H9 (cell line): ENCODE results near the gene MYO15A. TPM values are rescaled to one million over a fixed set of nuclear protein-coding genes. Genes with fewer than 3 reads are reported as not detected.

Source experiments
- DNase-seq: peaks from one replicate; pipeline ENCODE4 v3.0.0-alpha.2; 2017
- H2AFZ ChIP-seq: one replicate; pipeline ENCODE4 v1.6.1; 2013; ENCODE audit warnings: mild to moderate bottlenecking, low read length, control low read depth, moderate library complexity
- H2AK5ac ChIP-seq: 2 replicates; pipeline ENCODE4 v1.6.1; 2013; ENCODE audit warnings: low read length, control low read depth, mixed read lengths; ENCODE audit not compliant: insufficient read length
- H2BK120ac ChIP-seq: one replicate; pipeline ENCODE4 v1.6.1; 2013; ENCODE audit warnings: low read depth, mild to moderate bottlenecking, low read length, control low read depth, inconsistent platforms; ENCODE audit not compliant: poor library complexity, severe bottlenecking
- H2BK12ac ChIP-seq: 2 replicates; pipeline ENCODE4 v1.6.1; 2013; ENCODE audit warnings: low read length, control low read depth, mixed read lengths, low read depth; ENCODE audit not compliant: insufficient read length
- H2BK15ac ChIP-seq: 2 replicates; pipeline ENCODE4 v1.6.1; 2013; ENCODE audit warnings: low read depth, low read length, control low read depth
- H2BK20ac ChIP-seq: one replicate; pipeline ENCODE4 v1.6.1; 2013; ENCODE audit warnings: low read depth, mild to moderate bottlenecking, low read length, control low read depth, inconsistent platforms; ENCODE audit not compliant: poor library complexity, severe bottlenecking
- H2BK5ac ChIP-seq: 2 replicates; pipeline ENCODE4 v1.6.1; 2013; ENCODE audit warnings: low read length, control low read depth, mixed read lengths; ENCODE audit not compliant: insufficient read length
- H3K14ac ChIP-seq: 2 replicates; pipeline ENCODE4 v1.6.1; 2013; ENCODE audit warnings: low read length, control low read depth; ENCODE audit not compliant: insufficient read depth
- H3K18ac ChIP-seq: 2 replicates; pipeline ENCODE4 v1.6.1; 2013; ENCODE audit warnings: low read depth, mild to moderate bottlenecking, mixed read lengths, low read length, control low read depth; ENCODE audit not compliant: insufficient read length
- H3K23ac ChIP-seq: 2 replicates; pipeline ENCODE4 v1.6.1; 2013; ENCODE audit warnings: low read length, control low read depth, mixed read lengths, low read depth; ENCODE audit not compliant: insufficient read length
- H3K23me2 ChIP-seq: 2 replicates; pipeline ENCODE4 v1.6.1; 2013; ENCODE audit warnings: low read depth, mild to moderate bottlenecking, mixed read lengths, low read length, control low read depth; ENCODE audit not compliant: insufficient read length, poor library complexity, severe bottlenecking
- H3K27ac ChIP-seq: 2 replicates; pipeline ENCODE4 v1.5.1; 2013; ENCODE audit warnings: low read length, control low read depth, mixed read lengths, low read depth; ENCODE audit not compliant: insufficient read length
- H3K27me3 ChIP-seq: 2 replicates; pipeline ENCODE4 v1.6.1; 2013; ENCODE audit warnings: low read length, control low read depth, inconsistent platforms; ENCODE audit not compliant: insufficient read depth
- H3K4ac ChIP-seq: 2 replicates; pipeline ENCODE4 v1.6.1; 2013; ENCODE audit warnings: low read depth, mild to moderate bottlenecking, control low read depth, inconsistent platforms, low read length, moderate library complexity
- H3K4me1 ChIP-seq: 2 replicates; pipeline ENCODE4 v1.6.1; 2013; ENCODE audit warnings: low read length, control low read depth, inconsistent platforms; ENCODE audit not compliant: insufficient read depth
- H3K4me2 ChIP-seq: 2 replicates; pipeline ENCODE4 v1.6.1; 2013; ENCODE audit warnings: low read length, control low read depth, mixed read lengths; ENCODE audit not compliant: insufficient read length, insufficient read depth
- H3K56ac ChIP-seq: 2 replicates; pipeline ENCODE4 v1.6.1; 2013; ENCODE audit warnings: low read depth, mild to moderate bottlenecking, mixed read lengths, low read length, control low read depth; ENCODE audit not compliant: insufficient read length
- H3K79me1 ChIP-seq: 2 replicates; pipeline ENCODE4 v1.6.1; 2013; ENCODE audit warnings: low read depth, mild to moderate bottlenecking, moderate library complexity, low read length, control low read depth, inconsistent platforms; ENCODE audit not compliant: insufficient read depth, poor library complexity, severe bottlenecking
- H3K79me2 ChIP-seq: 2 replicates; pipeline ENCODE4 v1.6.1; 2013; ENCODE audit warnings: low read length, control low read depth, inconsistent platforms; ENCODE audit not compliant: insufficient read depth
- H3K9ac ChIP-seq: 2 replicates; pipeline ENCODE4 v1.6.1; 2013; ENCODE audit warnings: low read length, control low read depth, mixed read lengths; ENCODE audit not compliant: insufficient read length; ENCODE audit errors: extremely low read depth
- H3K9me3 ChIP-seq: one replicate; pipeline ENCODE4 v1.6.1; 2013; ENCODE audit warnings: low read depth, low read length, inconsistent platforms; ENCODE audit not compliant: control insufficient read depth
- H3T11ph ChIP-seq: one replicate; pipeline ENCODE4 v1.6.1; 2013; ENCODE audit warnings: mild to moderate bottlenecking, low read length, control low read depth, inconsistent platforms
- H4K20me1 ChIP-seq: one replicate; pipeline ENCODE4 v1.6.1; 2013; ENCODE audit not compliant: control insufficient read depth, insufficient read length, insufficient read depth
- H4K5ac ChIP-seq: 2 replicates; pipeline ENCODE4 v1.6.1; 2013; ENCODE audit warnings: low read depth, mild to moderate bottlenecking, mixed read lengths, low read length, control low read depth; ENCODE audit not compliant: insufficient read length
- H4K8ac ChIP-seq: replicated peaks from 2 replicates; pipeline ENCODE4 v1.6.1; 2013; ENCODE audit warnings: low read length, control low read depth, mixed read lengths, low read depth; ENCODE audit not compliant: insufficient read length
- H4K91ac ChIP-seq: 2 replicates; pipeline ENCODE4 v1.6.1; 2013; ENCODE audit warnings: low read depth, mild to moderate bottlenecking, moderate library complexity, mixed read lengths, low read length, control low read depth; ENCODE audit not compliant: insufficient read length
- H3K27ac Mint-ChIP-seq, 3 experiments: 2 replicates in 2 of 3; 3 replicates in 1 of 3; pipeline ENCODE4 v1.8.0; 2020 to 2021; ENCODE audit warnings: mixed read lengths in 3 of 3, mild to moderate bottlenecking in 1 of 3, moderate library complexity in 1 of 3
- H3K27me3 Mint-ChIP-seq: 2 replicates; pipeline ENCODE4 v1.8.0; 2021; ENCODE audit warnings: low read depth, mild to moderate bottlenecking, moderate library complexity, mixed read lengths
- H3K36me3 Mint-ChIP-seq, 3 experiments: 2 replicates in 2 of 3; 3 replicates in 1 of 3; pipeline ENCODE4 v1.8.0; 2020 to 2021; ENCODE audit warnings: low read depth in 3 of 3, mixed read lengths in 3 of 3; ENCODE audit not compliant: insufficient read depth in 1 of 3
- H3K4me1 Mint-ChIP-seq, 2 experiments: 2 replicates each; pipeline ENCODE4 v1.8.0; 2020; ENCODE audit warnings: mixed read lengths in 2 of 2
- H3K4me3 Mint-ChIP-seq, 2 experiments: 2 replicates in 1 of 2; 3 replicates in 1 of 2; pipeline ENCODE4 v1.8.0; 2020 to 2021; ENCODE audit warnings: mild to moderate bottlenecking in 2 of 2, mixed read lengths in 2 of 2, moderate library complexity in 1 of 2
- H3K9me3 Mint-ChIP-seq, 2 experiments: 2 replicates in 1 of 2; 3 replicates in 1 of 2; pipeline ENCODE4 v1.8.0; 2020; ENCODE audit warnings: mild to moderate bottlenecking in 2 of 2, mixed read lengths in 2 of 2, moderate library complexity in 1 of 2
- CTCF ChIP-seq: fragments of 200-600 bp; sonication (generic); conservative IDR thresholded peaks from 3 replicates; pipeline ENCODE4 v1.8.0; 2021; ENCODE audit warnings: antibody characterized with exemption, mild to moderate bottlenecking
- WGBS: extraction: QIAGEN DNeasy Blood & Tissue Kit; methylation state at CpG from one replicate; pipeline ENCODE4 v1.1.7; 2013; ENCODE audit warnings: missing lambda C conversion rate, low lambda C conversion rate, mixed read lengths; ENCODE audit not compliant: insufficient read length; ENCODE audit errors: extremely low coverage; 5-methylcytosine and 5-hydroxymethylcytosine counted together
- total RNA-seq: library from RNA; stranded (reverse); gene quantifications from 2 replicates; pipeline ENCODE4 v1.2.1, GENCODE V29; 2021

The MYO15A gene
- total RNA-seq, 1 experiment from 2014 or later = 2.5 TPM

GRCh38 chr17:18094409-18094807, 14.1 kb upstream of the MYO15A start:
- no peak overlapping the region for H3K18ac ChIP-seq
- peaks cover 17 to 68% (median 34%) of the 10 kb centered on the region in 3 experiments; a peak in 6 of 7 replicates for H3K36me3 Mint-ChIP-seq
- H2BK15ac ChIP-seq = no peak overlapping the region
- no peak overlapping the region for H2BK12ac ChIP-seq
- no peak overlapping the region for H3K23ac ChIP-seq
- no peaks in the 10 kb centered on the region for H3K9me3 Mint-ChIP-seq
- no peak overlapping the region for H3K9ac ChIP-seq
- H2AFZ ChIP-seq = no peak overlapping the region
- no peak overlapping the region for H3T11ph ChIP-seq
- no peak for DNase-seq
- TF ChIP-seq CTCF = no peak
- no peak overlapping the region for H3K4me3 Mint-ChIP-seq
- no peak overlapping the region; a peak in 2 of 7 replicates for H3K27ac Mint-ChIP-seq
- no peak overlapping the region for H3K27ac ChIP-seq
- no peak overlapping the region for H4K91ac ChIP-seq
- no peaks in the 10 kb centered on the region for H3K4me1 Mint-ChIP-seq
- H3K56ac ChIP-seq = no peak overlapping the region
- WGBS = no CpG with 5 or more reads among the region's 10 CpGs
- no peaks in the 10 kb centered on the region for H3K79me1 ChIP-seq
- no peaks in the 10 kb centered on the region for H4K20me1 ChIP-seq
- no peak overlapping the region for H2AK5ac ChIP-seq
- H2BK20ac ChIP-seq = no peak overlapping the region
- H3K4ac ChIP-seq = no peak overlapping the region
- no peaks in the 10 kb centered on the region for H3K9me3 ChIP-seq
- no peaks in the 10 kb centered on the region for H3K27me3 ChIP-seq
- no peak overlapping the region for H2BK120ac ChIP-seq
- no peak overlapping the region for H4K8ac ChIP-seq
- H3K14ac ChIP-seq = no peak overlapping the region
- H3K4me2 ChIP-seq = no peak overlapping the region
- no peaks in the 10 kb centered on the region for H3K4me1 ChIP-seq
- no peak overlapping the region for H4K5ac ChIP-seq
- no peaks in the 10 kb centered on the region for H3K23me2 ChIP-seq
- H2BK5ac ChIP-seq = no peak overlapping the region
- H3K79me2 ChIP-seq = no peaks in the 10 kb centered on the region
- H3K27me3 Mint-ChIP-seq = no peaks in the 10 kb centered on the region
